OCI-LY1 (cell line): ENCODE measurements around the gene NUP188.
A peak's percentile ranks its signal among the peaks of the same experiment; 100 is the strongest.

ENCODE experiments used
- H2AFZ ChIP-seq: fragments of 200-600 bp; sonication (generic), shearing (Covaris generic); 2 replicates; pipeline ENCODE4 v1.6.0; 2014; ENCODE audit warnings: antibody characterized with exemption, mild to moderate bottlenecking, low read length
- H3F3A ChIP-seq: fragments of 200-600 bp; sonication (generic), shearing (Covaris generic); 2 replicates; pipeline ENCODE4 v1.6.0; 2014; ENCODE audit warnings: mild to moderate bottlenecking, antibody characterized with exemption, low read length, moderate library complexity; ENCODE audit not compliant: insufficient read depth
- H3K27ac ChIP-seq: fragments of 200-600 bp; sonication (generic); 2 replicates; pipeline ENCODE4 v1.5.1; 2014; ENCODE audit warnings: low read length, mixed run types, mild to moderate bottlenecking, low read depth; ENCODE audit not compliant: poor library complexity, severe bottlenecking
- H3K27me3 ChIP-seq: fragments of 200-600 bp; sonication (generic); 2 replicates; pipeline ENCODE4 v1.6.0; 2014; ENCODE audit warnings: antibody characterized with exemption, mild to moderate bottlenecking, low read length, moderate library complexity; ENCODE audit not compliant: insufficient read depth
- H3K36me3 ChIP-seq: fragments of 200-600 bp; sonication (generic); 2 replicates; pipeline ENCODE4 v1.6.1; 2014; ENCODE audit warnings: mild to moderate bottlenecking, antibody characterized with exemption, low read length, moderate library complexity, mixed read lengths; ENCODE audit not compliant: insufficient read depth
- H3K4me1 ChIP-seq: fragments of 200-600 bp; sonication (generic); 2 replicates; pipeline ENCODE4 v1.5.1; 2014; ENCODE audit warnings: mild to moderate bottlenecking, low read length, moderate library complexity; ENCODE audit not compliant: insufficient read depth, severe bottlenecking
- H3K4me2 ChIP-seq: fragments of 200-600 bp; sonication (generic), shearing (Covaris generic); 2 replicates; pipeline ENCODE4 v1.6.1; 2014; ENCODE audit warnings: low read length
- H3K4me3 ChIP-seq: fragments of 200-600 bp; sonication (generic); 2 replicates; pipeline ENCODE4 v1.5.1; 2014; ENCODE audit warnings: low read length, low read depth, mild to moderate bottlenecking, mixed read lengths; ENCODE audit not compliant: poor library complexity, severe bottlenecking
- H3K79me2 ChIP-seq: fragments of 200-600 bp; shearing (Covaris generic); 2 replicates; pipeline ENCODE4 v1.6.1; 2016; ENCODE audit warnings: mixed run types, low read length, mixed read lengths; ENCODE audit not compliant: insufficient read depth
- H3K9ac ChIP-seq: fragments of 200-600 bp; sonication (generic), shearing (Covaris generic); 2 replicates; pipeline ENCODE4 v1.6.1; 2014; ENCODE audit warnings: mild to moderate bottlenecking, low read length, mixed read lengths
- H3K9me2 ChIP-seq: fragments of 200-600 bp; sonication (generic), shearing (Covaris generic); 2 replicates; pipeline ENCODE4 v1.6.1; 2014; ENCODE audit warnings: low read depth, mild to moderate bottlenecking, low read length, mixed read lengths
- H3K9me3 ChIP-seq: fragments of 200-600 bp; shearing (Covaris generic); 2 replicates; pipeline ENCODE4 v1.6.1; 2014; ENCODE audit warnings: low read length, mixed read lengths
- H4K20me1 ChIP-seq: fragments of 200-600 bp; sonication (generic), shearing (Covaris generic); 2 replicates; pipeline ENCODE4 v1.6.0; 2016; ENCODE audit warnings: mild to moderate bottlenecking, low read length; ENCODE audit not compliant: insufficient read depth
- EZH2 ChIP-seq: fragments of 200-600 bp; sonication (generic), shearing (Covaris generic); IDR thresholded peaks from 2 replicates; pipeline ENCODE4 v1.8.0; 2017; ENCODE audit warnings: borderline replicate concordance, mixed run types, mild to moderate bottlenecking, antibody characterized with exemption, low read length, moderate library complexity, mixed read lengths
- TF ChIP-seq, protein P1 (sequence below): fragments of 200-600 bp; sonication (generic), shearing (Covaris generic); IDR thresholded peaks from 2 replicates; pipeline ENCODE4 v1.5.1; 2017; ENCODE audit warnings: mild to moderate bottlenecking, antibody characterized with exemption, low read length, moderate library complexity, mixed read lengths

NUP188 gene

DNA sequence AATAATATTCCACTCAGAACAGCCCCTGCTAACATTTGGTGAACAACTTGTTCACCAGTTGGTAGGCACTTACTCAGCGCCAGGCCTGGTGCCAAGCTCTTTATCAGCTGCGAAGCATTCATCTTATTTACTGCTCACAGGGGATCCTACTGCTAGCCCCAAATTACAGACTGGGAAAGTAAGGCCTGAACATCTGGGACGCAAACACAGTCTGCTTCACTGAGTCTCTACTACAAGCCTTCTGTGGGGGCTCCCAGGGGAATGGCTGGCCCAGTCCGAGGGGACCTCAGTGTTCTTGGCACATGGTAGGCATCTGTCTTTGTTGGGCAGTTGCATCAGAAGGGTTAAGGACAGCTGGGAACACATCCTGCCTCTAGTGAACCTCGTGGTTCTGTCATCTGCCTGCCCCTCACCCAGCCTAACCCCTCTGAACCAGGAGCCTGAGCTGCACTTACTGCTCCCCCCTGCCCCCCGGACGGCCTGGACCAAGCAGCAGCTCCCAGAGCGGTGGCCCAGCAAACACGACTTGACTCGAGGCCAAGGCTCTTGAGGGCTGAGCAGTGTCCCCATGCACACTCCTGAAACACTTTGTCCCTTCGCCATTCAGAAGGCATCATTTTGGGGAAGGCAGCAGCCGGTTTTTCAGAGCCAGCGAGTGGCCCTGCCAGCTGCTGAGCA is 27.0 kb upstream of the NUP188 start, which contains the start of gene PHYHD1:
Gene PHYHD1, plus strand, starts transcription at position 602 of the 678 bp plus-strand sequence. CDS start 1,342 bp downstream, outside the sequence.
- peak within 1 kb of the TSS; percentile 84 for H3K9ac ChIP-seq
- H3K4me2 ChIP-seq: peak within 1 kb of the TSS; percentile 66
- no peaks in the 10 kb centered on the region for H3K79me2 ChIP-seq

GRCh38 chr9:128921881-128922763 is 25.4 kb upstream of the NUP188 start:
- H4K20me1 ChIP-seq: no peaks in the 10 kb centered on the region
- H3K79me2 ChIP-seq: no peaks in the 10 kb centered on the region
- no peaks in the 10 kb centered on the region for H3F3A ChIP-seq
- H3K27me3 ChIP-seq: no peaks in the 10 kb centered on the region
- H3K4me2 ChIP-seq: peak overlapping the region; percentile 66
- peaks cover 10% of the 10 kb centered on the region; the same call in 1 of the 2 replicates for H3K36me3 ChIP-seq
- peaks cover 24% of the 10 kb centered on the region for H3K4me1 ChIP-seq
- H3K9ac ChIP-seq: peak overlapping the region; percentile 84
- peak overlapping the region; percentile 64 for H3K4me3 ChIP-seq
- no peak overlapping the region; the same call in 1 of the 2 replicates for H2AFZ ChIP-seq
- H3K9me2 ChIP-seq: no peaks in the 10 kb centered on the region
- H3K9me3 ChIP-seq: no peaks in the 10 kb centered on the region
- H3K27ac ChIP-seq: peak overlapping the region; percentile 72
- TF ChIP-seq, protein P1, sequence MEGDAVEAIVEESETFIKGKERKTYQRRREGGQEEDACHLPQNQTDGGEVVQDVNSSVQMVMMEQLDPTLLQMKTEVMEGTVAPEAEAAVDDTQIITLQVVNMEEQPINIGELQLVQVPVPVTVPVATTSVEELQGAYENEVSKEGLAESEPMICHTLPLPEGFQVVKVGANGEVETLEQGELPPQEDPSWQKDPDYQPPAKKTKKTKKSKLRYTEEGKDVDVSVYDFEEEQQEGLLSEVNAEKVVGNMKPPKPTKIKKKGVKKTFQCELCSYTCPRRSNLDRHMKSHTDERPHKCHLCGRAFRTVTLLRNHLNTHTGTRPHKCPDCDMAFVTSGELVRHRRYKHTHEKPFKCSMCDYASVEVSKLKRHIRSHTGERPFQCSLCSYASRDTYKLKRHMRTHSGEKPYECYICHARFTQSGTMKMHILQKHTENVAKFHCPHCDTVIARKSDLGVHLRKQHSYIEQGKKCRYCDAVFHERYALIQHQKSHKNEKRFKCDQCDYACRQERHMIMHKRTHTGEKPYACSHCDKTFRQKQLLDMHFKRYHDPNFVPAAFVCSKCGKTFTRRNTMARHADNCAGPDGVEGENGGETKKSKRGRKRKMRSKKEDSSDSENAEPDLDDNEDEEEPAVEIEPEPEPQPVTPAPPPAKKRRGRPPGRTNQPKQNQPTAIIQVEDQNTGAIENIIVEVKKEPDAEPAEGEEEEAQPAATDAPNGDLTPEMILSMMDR: no peak
- no peak for TF ChIP-seq EZH2

More for the DNA sequence above, 27.0 kb upstream of the NUP188 start, which contains the start of gene PHYHD1:
- Histone ChIP-seq H3K9me2 (no peaks in the 10 kb centered on the region), H3K27ac (peak within 1 kb of the TSS; percentile 86), H2AFZ (peak within 1 kb of the TSS; percentile 58), H3K36me3 (peaks cover 18% of the 10 kb centered on the region; the same call in 1 of the 2 replicates), H3K9me3 (no peaks in the 10 kb centered on the region), H3K27me3 (no peaks in the 10 kb centered on the region), H3K4me1 (peaks cover 24% of the 10 kb centered on the region), H3F3A (no peaks in the 10 kb centered on the region), H3K4me3 (peak within 1 kb of the TSS; percentile 64), H4K20me1 (no peaks in the 10 kb centered on the region)
- TF ChIP-seq EZH2: no peak
- TF ChIP-seq, protein P1: no peak

DNA sequence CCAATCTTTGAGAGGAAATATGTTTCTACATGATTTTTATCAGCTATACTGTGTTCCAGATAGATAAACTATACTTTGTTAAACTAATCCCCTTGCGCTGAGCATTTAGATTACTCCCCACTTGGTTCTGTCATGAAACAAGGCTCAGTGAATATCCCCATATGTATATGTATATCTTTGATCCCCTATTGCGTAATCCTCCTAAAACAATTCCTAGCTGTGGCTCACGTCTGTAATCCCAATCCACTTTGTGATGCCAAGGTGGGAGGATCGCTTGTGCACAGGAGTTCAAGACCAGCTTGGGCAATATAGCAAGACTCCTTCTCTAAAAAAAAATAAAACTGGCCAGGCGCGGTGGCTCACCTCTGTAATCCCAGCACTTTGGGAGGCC is 24.0 kb upstream of the NUP188 start:
- no peaks in the 10 kb centered on the region for H3K27me3 ChIP-seq
- TF ChIP-seq, protein P1: no peak
- no peak for TF ChIP-seq EZH2
- H4K20me1 ChIP-seq: no peaks in the 10 kb centered on the region
- no peaks in the 10 kb centered on the region for H3K79me2 ChIP-seq
- H2AFZ ChIP-seq: no peak overlapping the region
- no peaks in the 10 kb centered on the region for H3K9me2 ChIP-seq
- H3K27ac ChIP-seq: no peak overlapping the region
- H3K4me2 ChIP-seq: no peak overlapping the region
- H3F3A ChIP-seq: no peaks in the 10 kb centered on the region
- H3K9ac ChIP-seq: no peak overlapping the region
- no peak overlapping the region for H3K4me3 ChIP-seq
- peaks cover 28% of the 10 kb centered on the region for H3K4me1 ChIP-seq
- no peaks in the 10 kb centered on the region for H3K9me3 ChIP-seq
- H3K36me3 ChIP-seq: no peaks in the 10 kb centered on the region
